Activated naive CD4-positive, alpha-beta T cell treated with anti-CD3 and anti-CD28 coated beads, Interleukin-2, amount 50 U/mL, for 16 hours (primary cell): ENCODE data around the gene ATP5MC2.
"Not testable (repeated sequence)": the region's sequence is repeated elsewhere in the genome, so short reads cannot be mapped to it uniquely, and the experiment has no call there.

Experiments used
- DNase-seq: peaks from one replicate; pipeline ENCODE4 v3.0.0-alpha.2; 2020

ATP5MC2 gene

DNA sequence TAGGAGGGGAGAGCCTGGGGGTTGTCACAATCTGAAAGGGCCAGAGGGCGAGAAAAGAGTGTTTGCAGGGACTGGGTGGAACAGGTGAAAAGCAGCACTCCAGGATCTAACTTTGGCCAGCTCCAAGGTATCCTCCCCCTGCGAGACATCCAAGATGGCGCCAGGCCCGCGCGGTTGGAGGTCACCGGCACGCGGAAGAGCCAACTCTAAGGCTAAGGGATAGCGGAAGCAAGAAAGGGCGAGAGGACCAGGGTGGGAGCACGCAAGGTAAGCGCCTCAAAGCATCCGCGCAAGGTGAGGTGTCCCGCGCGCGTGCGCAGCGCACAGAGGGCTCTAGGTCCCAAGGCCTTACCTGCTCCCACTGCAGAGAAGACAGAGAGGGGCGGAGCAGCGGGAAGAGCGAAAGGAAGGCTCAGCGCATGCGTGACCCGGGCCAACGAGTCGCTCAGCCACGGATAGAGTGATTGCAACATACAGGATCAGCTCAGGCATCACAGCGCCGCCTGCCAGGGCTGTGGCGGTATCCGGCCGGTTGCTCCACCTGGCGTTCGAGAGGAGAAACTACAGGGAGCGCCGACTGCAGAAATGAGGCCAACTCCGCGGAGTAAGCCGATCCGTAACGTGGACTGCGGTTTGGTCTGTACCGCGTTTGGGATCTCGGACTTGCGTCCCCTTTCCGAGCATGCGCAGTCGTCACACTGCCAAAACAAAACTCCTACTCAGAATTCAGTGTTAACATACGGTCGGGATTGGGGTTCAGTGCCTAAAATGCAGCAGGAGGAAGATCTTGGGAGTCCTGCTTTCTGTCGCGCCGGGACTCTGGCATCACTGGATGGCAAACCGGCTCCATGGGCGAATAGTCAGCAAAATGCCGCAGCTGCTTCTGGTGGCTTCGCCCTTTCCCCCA is at the start of gene ATP5MC2:
Gene ATP5MC2 (minus strand): TSS at position 383 of the 907 bp plus-strand sequence. CDS start 3,469 bp downstream, outside the sequence.
- peak; percentile 97 for DNase-seq

DNA sequence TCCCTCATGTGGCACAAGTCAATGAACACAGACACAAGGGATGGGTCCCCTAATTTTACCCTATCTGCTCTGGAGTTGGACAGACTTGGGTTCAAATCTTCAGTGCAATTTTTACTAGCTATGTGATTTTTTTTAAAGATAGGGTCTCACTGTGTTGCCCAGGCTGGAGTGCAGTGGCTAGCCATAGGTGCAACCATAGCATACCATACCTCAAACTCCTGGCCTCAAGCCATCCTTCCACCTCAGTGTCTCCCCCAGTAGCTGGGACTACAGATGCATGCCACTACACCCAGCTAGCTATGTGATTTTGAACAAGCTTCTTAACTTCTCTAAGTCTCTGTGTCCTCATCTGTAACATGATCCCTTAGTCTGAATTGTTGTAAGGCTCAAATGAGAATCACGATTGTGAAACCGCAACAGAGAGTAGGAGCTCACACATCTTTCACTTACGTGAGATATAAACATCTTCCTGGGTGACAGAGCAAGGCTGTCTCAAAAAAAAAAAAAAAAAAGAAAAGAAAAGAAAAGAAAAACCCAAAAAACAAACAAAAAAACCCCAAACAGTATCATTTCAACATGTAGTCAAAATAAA is 46.7 kb upstream of the ATP5MC2 start:
- DNase-seq, result no peak

DNA sequence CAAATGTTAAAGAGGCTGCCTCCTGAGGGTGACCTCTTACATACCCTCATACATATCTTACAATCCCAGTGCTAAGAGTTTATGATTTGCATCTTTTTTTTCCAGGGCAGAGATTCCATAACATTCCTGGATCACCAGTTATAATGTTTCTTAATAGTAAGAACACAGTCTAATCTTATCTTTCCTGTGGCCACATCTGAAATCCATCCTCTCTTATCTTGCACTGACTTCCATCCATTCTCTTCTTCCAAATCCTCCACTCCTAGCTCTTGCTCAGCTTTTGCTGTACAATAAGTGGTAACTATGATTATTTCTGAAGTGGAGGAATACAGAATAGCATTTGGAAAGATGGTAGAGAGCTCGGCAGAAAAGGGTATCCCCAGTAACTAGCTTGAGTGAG is 45.1 kb upstream of the ATP5MC2 start:
- DNase-seq, result no peak

DNA sequence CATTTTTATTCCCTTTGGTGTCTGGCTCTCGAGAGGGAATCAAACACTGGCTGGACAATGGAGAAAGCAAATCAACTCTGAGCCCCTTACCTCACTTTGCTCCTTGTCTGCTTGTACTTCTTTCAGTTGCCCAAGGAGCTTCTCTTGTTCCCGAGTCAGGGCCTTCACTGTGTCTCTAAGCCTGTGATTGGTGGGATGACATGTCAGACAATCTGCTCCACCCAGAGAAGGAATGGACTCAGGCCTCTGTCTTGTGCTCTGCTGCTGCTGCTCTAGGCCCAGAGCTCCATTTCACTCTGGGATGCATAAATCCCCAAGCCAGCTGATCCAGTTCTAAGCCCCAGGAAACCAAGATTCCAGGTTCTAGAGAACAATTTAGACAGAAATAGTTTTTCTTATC is 43.8 kb upstream of the ATP5MC2 start:
- DNase-seq, result no peak

DNA sequence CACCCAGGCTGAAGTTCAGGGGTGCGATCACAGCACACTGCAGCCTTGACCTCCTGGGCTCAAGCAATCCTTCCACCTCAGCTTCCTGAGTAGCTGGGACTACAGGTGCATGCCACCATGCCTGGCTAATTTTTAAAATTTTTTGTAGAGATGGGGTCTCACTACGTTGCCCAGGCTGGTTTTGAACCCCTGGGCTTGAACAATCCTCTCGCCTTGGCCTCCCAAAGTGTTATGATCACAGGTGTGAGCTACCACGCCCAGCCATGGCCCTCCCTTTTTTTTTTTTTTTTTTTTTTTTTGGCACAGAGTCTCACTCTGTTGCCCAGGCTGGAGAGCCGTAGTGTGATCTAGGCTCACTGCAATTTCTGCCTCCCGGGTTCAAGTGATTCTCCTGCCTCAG is 42.7 kb upstream of the ATP5MC2 start:
- not testable (repeated sequence) for DNase-seq

DNA sequence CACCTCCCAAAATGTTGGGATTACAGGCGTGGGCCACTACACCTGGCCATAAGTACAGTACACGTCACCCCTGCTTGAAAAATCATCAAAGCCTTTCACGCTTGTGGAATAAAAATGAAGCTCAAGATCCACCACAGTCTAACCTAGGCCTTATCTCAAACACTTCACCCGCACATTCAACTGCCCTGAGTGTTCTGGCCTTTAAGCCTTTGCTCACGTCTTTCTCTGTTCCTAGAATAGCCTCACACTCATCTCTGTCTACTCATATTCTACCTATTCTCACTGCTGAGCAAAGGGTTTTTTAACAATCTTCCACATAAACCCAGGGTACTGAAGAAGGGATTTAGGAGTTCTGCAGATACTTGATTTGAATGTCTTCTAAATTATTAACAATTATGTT is 41.4 kb upstream of the ATP5MC2 start:
- no peak for DNase-seq

DNA sequence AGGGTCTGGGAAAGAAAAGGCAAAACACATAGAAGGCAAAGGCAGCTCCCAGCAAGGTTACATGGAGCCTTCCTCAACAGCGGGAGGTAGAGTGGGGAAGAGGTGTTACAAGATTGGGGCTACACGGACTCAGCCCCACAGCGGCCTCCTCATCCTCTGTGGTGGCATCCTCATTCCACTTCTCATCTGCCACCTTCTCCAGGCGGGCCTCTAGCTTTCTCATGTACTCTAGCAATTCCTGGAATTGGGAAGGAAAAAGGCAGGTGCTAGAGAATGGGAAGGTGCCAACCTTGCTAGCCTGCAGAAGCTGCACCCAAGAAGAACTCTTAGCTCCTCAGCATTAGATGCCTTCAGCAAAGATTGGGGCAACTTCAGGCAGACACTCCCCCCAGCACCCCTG is 38.1 kb upstream of the ATP5MC2 start:
- no peak for DNase-seq

DNA sequence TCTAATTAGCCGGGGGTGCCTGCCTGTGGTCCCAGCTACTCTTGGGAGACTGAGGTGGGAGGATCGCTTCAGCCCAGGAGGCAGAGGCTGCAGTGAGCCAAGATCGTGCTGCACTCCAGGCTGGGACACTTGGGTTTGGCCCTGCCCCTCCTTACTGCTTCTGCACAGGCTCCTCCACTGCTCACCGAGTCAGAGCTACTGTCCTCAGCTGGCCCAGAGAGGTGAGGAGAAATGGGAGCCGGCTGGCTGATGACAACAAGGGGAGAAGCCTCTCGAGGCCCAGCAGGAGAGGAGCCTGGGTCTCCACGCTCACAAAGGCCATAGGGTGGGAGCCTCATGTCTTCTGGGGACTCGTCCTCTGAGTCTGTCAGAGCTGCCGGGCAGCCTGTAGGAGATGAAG is 37.6 kb upstream of the ATP5MC2 start:
- no peak for DNase-seq

DNA sequence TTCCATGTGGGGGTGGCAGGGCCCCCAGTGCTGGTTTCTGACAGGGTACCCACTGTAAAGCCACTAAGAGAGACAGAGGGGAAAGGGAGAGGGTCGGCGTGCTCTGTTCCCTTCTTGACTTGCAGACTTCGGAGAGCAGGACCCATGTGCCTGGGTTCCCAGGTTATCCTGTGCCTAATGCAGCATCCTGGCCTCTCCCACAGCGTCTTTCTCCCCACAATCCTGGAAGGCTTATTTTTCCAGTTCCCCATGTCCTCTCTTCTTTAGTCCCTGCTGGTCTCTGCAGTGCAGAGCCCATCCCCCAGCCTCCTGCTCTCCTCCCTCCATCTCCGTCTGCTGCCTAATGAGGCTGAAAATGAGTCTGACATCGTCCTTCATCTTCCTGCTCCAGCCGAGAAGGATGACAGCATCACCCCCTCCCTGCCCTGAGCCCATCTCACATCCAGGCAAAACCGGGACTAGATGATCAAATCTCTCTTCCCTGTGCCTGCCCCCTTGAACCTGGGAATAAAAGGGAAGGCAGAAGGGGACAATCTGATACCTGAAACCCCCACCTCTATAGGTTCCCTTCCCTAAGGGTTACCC is 36.3 kb upstream of the ATP5MC2 start:
- DNase-seq, result no peak

DNA sequence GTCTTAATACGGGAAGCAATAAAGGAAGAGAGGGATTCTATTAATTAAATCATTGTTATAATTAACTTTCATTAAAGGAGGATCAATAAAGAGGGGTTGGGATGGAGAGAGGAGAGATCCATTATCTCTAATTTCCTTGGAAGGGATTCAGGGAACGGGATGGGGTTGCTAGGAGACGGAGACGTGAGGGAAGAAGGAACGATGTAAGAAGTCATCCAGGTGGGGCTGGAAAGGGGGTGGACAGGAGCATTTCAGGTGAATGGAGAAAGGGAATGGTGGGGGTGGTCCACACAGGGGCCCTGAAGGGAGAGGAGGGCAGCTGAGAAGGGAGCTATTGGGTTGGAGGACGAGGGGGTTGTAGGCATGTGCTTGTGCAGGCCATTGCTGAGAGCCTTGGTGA is 34.2 kb upstream of the ATP5MC2 start:
- DNase-seq, result no peak

DNA sequence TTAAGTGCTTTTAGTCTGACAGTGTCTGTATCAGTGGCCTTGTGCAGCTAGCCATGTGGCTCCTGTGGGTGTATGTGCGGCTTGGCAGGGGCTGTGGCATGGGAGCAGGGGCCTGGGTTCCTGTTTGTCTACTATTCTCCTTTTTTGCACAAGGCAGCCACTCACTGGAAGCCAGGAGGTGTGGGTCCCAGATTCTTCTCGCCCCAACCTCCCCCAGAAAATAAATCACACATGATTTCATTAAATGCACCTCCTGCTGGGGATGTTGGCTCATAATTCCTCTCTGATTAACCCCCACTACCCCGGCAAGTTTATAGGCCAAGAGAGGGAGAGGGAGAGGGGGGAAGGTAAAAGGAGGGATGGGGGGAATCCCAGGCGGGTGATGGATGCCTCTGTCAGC is 33.8 kb upstream of the ATP5MC2 start:
- DNase-seq, result no peak

DNA sequence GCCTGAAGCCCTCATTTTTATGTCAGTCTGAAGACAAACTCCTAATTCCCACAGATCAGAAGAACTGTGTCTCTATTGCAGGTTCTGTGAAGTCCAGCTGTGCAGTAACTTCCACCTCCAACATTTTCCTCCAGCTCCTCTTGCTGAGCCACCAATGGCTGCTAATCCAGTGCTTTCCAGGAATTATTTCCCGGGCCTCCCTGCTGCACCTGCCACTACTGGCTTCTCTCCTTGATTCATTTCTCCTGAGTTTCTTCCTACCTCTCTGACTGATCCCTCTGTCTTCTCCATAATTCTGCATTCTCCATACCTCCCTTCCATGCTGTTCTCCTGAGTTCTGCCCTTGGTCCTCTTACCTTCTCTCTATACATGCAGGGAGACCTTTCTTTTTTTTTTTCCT is 30.2 kb upstream of the ATP5MC2 start:
- DNase-seq, result no peak

DNA sequence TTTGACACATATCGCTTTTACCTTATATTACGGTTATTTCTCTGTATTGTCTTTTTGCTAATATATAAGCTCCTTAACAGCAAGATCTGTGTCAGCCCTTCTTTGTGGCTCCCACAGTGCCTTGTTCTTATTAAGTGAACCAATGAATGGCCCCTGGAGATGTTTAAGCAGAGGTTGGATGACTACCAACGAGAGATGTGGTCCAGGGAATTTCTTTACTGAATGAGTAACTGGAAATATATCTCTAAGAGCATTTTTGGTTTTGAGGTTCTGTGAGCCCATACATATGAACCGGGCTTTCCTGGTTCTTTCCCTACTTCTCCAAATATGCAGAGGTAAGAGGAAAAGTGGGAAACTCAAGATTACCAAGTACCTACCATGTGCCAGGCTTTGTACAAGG is 27.9 kb upstream of the ATP5MC2 start:
- no peak for DNase-seq

DNA sequence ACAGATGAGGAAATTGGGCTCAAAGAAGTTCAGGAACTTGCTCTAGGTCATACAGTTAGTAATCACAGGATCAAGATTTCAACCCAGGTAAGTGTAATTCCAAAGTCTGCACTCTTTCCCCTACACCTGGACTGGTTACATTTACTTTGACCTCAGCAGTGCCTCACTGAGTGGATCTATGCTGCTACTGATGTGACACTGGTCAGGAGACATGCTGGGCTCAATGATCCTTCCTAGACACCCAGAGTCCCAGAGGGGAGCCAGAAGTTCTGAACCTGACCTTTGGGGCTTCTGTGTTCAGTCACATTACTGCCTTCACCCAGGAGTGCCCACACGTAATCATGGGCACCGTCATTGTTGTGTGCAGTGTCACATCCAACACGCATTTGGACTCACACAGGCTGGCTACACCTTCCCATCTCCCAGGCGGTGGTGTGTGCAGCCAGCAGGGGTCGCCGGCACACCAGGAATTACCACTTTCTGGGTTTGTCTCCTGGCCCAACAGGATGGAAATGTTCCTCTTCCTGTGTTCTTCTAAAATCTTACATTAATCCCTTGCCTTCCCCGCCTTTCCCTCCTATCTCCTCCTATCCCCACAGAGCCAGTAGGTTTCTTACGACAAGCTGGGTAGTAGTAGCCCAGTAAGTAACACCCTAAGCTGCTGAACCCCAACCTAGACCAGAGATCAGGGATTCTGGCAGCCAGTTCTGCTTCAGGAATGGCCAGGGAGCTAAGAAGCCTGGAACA is 25.8 kb upstream of the ATP5MC2 start:
- DNase-seq, result peak; percentile 76

DNA sequence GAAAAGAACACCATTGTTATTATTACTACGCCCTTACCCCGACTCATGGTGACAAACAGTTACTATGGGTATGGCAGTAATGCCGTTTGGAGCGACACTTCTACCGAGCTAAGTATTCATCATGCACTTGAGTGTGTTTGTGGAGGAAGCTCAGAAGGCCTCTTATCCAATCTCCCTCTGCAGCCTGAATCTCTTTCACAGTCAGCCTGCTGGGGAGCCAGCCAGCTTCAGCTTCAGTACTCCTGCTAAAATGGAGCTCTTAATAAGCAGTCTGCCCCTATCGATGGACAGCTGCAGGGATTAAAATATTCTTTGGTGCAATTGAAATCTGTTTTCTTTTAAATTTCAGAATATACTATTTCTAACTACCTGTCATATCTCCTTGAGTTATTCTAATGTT is 24.7 kb upstream of the ATP5MC2 start:
- DNase-seq, result no peak

DNA sequence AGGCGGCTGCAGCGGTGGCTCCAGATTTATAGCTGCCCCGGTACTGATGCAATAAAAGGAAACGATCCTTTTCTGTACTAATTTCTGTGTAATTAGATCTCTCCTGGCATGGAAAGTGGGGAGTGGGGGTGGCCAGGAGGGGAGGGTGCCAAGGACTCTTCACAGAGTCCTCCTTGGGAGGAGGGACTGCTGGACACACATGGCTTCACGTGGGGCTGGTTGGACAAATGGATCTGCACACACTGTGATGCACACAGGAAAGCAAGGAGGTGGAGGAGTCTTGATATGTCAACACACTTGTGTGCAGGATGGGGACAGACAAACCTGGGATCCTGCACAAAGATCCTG is 23.8 kb upstream of the ATP5MC2 start:
- DNase-seq, result no peak

DNA sequence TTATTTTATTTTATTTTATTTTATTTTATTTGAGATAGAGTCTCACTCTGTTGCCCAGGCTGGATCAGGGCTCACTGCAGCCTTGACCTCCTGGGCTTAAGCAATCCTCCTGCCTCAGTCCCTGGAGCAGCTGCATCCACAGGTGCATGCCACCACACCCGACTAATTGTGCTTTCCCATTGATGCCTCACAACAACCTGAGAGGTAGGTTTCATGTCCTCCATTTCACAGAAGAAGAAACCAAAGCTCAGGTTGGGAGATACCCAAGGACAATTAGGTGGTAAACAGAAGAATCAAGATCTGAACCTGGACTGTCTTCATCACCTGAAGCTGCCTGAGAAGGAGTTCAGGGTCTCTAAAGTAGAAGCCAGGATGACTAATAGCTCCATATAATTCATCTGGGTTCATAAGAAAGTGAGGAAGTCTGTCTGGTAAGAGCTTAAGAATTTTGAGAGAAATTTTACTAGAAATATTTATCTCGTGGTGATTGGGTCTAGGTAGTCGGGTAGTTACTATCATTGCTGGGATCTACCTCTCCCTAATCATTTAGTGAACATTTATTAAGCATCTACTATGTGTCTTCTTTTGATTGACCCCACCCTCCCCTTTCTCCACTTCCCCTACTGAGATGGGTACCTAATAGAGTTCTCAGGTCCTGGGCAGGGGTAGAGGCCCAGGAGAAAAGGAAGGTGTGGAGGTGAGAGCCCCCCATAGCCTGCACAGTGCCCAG is 23.2 kb upstream of the ATP5MC2 start:
- DNase-seq, result no peak

DNA sequence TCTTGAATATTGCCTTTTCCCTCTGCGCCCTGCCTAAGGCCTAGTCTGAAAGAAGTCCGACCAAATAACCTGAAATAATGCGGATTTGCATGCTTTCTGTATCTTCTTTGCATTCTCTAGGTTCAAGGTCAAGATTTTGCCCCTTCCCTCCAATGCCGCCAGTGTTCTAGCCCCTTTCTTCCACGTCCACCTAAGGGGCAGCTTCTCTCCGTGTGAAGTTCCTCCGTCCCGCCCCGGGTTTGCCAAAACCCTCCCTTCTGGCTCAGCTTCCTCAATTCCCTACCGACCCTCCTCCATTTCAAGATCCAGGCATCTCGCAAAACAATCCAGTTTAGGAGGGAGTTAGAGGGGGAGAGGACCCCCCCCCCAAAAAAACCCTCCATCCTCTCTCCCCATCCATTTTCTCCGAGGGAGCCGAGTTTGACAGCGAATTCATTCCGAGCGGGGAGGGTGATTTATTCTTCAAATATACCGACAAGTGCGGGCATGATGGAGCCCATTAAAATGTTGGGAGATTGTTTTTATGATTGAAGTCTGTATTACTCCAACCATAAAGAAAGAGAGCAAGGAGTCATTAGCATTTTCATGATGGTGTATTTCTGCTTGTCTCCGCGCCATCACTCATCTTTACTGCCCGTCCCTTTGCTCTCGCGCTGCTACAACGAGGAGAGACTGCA is 20.9 kb upstream of the ATP5MC2 start:
- DNase-seq, result no peak

DNA sequence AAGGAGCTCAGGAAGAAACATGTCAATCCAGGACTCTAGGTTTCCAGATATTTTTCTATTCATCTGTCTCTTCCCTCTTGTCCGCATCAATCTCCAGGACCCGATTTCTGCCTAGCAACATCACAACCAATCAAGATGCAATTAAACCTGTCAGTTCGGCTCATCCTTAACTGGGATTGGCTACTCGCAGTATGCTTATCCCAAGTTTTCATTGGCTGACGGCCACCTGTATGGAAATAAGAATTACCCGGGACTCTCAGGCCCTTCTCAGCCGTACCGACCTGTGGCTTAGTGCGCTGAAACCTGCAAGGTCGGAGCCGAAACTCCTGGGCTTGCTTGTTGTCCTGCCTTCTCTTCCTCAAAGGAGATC is 20.4 kb upstream of the ATP5MC2 start:
- no peak for DNase-seq

DNA sequence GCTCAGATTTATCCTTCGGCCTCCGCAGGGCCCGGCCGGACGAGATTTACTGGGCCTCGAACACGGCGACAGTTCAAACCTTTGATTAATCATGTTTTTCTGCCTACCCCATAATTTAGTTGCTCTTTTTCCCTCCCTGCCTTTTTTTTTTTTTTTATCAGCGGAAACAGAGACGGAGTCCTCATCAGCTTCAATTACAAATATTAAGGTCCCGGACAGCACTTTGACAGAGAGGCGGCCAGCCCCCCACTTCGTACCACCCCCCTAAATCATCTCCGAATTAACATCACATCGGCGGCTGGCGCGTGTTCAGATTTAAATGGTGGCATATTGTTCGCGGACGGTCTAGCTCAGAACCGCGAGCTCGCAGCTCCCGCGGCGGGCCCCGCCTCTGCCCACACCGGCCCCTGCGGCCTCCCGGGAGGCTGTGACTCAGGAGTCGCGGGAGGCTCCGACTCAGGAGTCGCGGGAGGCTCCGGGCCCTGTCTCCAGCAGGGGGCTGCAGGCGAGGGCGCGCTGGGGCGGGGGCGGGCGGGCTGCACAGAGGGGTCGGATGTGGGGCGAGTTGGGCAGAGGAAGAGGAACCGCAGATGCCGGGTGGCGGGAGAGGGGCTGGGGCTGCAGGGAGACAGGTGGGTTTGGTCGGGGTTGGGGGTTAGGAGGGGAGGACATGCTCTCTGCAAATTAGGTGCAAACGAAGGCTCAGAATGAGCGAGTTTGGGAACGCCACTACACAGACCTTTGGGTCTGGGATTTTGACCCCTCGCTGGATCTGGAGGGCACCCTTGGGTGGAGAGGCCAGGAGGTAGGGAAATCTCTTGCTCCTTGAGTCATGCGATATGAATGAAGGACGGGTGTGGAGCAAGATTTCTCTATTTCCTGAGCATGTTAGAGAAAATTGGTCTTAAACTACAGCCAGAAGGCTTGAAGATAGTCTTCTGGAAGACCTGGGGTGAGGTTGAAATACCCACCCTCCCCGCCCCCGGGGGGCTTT is 19.6 kb upstream of the ATP5MC2 start:
- DNase-seq, result peak; percentile 52

DNA sequence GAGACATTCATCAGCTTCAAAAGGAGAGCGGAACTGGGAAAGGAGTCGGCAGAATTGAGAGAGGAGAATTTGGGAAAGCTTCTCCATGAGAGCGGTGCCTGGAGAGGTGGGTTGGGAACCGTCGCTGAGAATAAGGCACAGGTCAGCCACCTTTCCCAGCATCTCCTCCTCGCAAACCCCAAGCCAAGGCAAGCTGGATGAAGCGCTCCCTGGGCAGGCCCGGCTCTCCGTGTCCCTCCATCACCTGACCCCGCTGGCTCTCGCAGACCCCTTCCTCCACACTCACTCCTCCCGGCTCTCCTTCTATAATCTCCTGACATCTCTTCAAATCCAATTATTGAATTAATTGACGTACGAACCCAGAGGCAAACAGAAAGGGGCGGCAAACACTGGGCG is 18.9 kb upstream of the ATP5MC2 start:
- no peak for DNase-seq
